UCSD-AML1 (cell line): ENCODE measurements around the gene N4BP2L2.

ENCODE experiments used
- DNase-seq: peaks from one replicate; lab custom pipeline; 2025; ENCODE audit not compliant: unreplicated experiment; lab: John Stamatoyannopoulos, UW

Gene N4BP2L2

GRCh38 chr13:32472194-32472621 lies 66.4 kb downstream of the N4BP2L2 start:
- DNase-seq, result no peak

GRCh38 chr13:32471187-32471922 lies 67.2 kb downstream of the N4BP2L2 start:
- DNase-seq, result no peak

- no peak for DNase-seq
Observed at GRCh38 chr13:32468502-32469142, 70.0 kb downstream of the N4BP2L2 start.

- no peak for DNase-seq
Observed at GRCh38 chr13:32456591-32456990, 82.0 kb downstream of the N4BP2L2 start.

- DNase-seq, result no peak
Observed at GRCh38 chr13:32455594-32455903, 83.0 kb downstream of the N4BP2L2 start.

GRCh38 chr13:32454886-32455593 lies 83.6 kb downstream of the N4BP2L2 start:
- no peak for DNase-seq

- no peak for DNase-seq
Observed at GRCh38 chr13:32453981-32454380, 84.6 kb downstream of the N4BP2L2 start.

GRCh38 chr13:32448972-32449371 lies 89.6 kb downstream of the N4BP2L2 start:
- no peak for DNase-seq

GRCh38 chr13:32447894-32448623 lies 90.5 kb downstream of the N4BP2L2 start:
- no peak for DNase-seq

- no peak for DNase-seq
Observed at GRCh38 chr13:32446773-32447465, 91.7 kb downstream of the N4BP2L2 start.

- DNase-seq, result no peak
Observed at GRCh38 chr13:32446220-32446619, 92.4 kb downstream of the N4BP2L2 start.

- DNase-seq, result no peak
Observed at GRCh38 chr13:32445461-32445860, 93.1 kb downstream of the N4BP2L2 start.

GRCh38 chr13:32443111-32443510 lies 95.5 kb downstream of the N4BP2L2 start:
- DNase-seq, result no peak

- no peak for DNase-seq
Observed at GRCh38 chr13:32438871-32439270, 99.7 kb downstream of the N4BP2L2 start.

GRCh38 chr13:32432856-32433255 lies 105.7 kb downstream of the N4BP2L2 start:
- no peak for DNase-seq

- no peak for DNase-seq
Observed at GRCh38 chr13:32431361-32431760, 107.2 kb downstream of the N4BP2L2 start.

- peak; percentile 42 for DNase-seq
Observed at GRCh38 chr13:32430018-32430747, 108.4 kb downstream of the N4BP2L2 start.

- DNase-seq, result no peak
Observed at GRCh38 chr13:32429433-32429909, 109.1 kb downstream of the N4BP2L2 start.

- DNase-seq, result no peak
Observed at GRCh38 chr13:32428581-32429432, 109.8 kb downstream of the N4BP2L2 start.
